ENCODE data around the gene SGTA.

- no peak for TF ChIP-seq EP300 (IDR thresholded peaks at IDR 0.05; ENCODE audit: low read depth in 2 of 2, low read length in 2 of 2)
- TF ChIP-seq EP300 (CRISPR knock-in tag; IDR thresholded peaks at IDR 0.05; ENCODE audit: borderline replicate concordance) = no peak
- TF ChIP-seq HDAC1 (CRISPR knock-in tag; IDR thresholded peaks at IDR 0.05) = no peak
- TF ChIP-seq, protein P1, sequence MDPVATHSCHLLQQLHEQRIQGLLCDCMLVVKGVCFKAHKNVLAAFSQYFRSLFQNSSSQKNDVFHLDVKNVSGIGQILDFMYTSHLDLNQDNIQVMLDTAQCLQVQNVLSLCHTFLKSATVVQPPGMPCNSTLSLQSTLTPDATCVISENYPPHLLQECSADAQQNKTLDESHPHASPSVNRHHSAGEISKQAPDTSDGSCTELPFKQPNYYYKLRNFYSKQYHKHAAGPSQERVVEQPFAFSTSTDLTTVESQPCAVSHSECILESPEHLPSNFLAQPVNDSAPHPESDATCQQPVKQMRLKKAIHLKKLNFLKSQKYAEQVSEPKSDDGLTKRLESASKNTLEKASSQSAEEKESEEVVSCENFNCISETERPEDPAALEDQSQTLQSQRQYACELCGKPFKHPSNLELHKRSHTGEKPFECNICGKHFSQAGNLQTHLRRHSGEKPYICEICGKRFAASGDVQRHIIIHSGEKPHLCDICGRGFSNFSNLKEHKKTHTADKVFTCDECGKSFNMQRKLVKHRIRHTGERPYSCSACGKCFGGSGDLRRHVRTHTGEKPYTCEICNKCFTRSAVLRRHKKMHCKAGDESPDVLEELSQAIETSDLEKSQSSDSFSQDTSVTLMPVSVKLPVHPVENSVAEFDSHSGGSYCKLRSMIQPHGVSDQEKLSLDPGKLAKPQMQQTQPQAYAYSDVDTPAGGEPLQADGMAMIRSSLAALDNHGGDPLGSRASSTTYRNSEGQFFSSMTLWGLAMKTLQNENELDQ (CRISPR knock-in tag; IDR thresholded peaks at IDR 0.05; ENCODE audit: borderline replicate concordance) = no peak
- TF ChIP-seq, protein P2, sequence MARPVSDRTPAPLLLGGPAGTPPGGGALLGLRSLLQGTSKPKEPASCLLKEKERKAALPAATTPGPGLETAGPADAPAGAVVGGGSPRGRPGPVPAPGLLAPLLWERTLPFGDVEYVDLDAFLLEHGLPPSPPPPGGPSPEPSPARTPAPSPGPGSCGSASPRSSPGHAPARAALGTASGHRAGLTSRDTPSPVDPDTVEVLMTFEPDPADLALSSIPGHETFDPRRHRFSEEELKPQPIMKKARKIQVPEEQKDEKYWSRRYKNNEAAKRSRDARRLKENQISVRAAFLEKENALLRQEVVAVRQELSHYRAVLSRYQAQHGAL (CRISPR knock-in tag; IDR thresholded peaks at IDR 0.05; ENCODE audit: not compliant biosample characterization) = no peak
Observed at GRCh38 chr19:2824129-2824528, 41.1 kb upstream of the SGTA start.

Measured in HepG2 (cell line).